SH-SY5Y (cell line): Measurements from ENCODE around the gene HCFC1.

ENCODE experiments used
- GATA2 ChIP-seq: IDR thresholded peaks from 2 replicates; pipeline ENCODE4 v1.6.1; 2011; ENCODE audit warnings: mild to moderate bottlenecking, low read depth, low read length
- GATA3 ChIP-seq: IDR thresholded peaks from 2 replicates; pipeline ENCODE4 v1.6.1; 2011; ENCODE audit warnings: low read depth, mild to moderate bottlenecking, low read length, moderate library complexity

GRCh38 chrX:154004315-154004714 lies 32.7 kb upstream of the HCFC1 start:
- TF ChIP-seq GATA3 (no peak), GATA2 (no peak)
